Transverse colon (tissue), 1 donor: ENCODE results near the gene ULBP2.

ENCODE experiments used
- EP300 ChIP-seq: sonication (generic); formaldehyde crosslinking; IDR thresholded peaks from one replicate; pipeline ENCODE4 v1.6.1; 2017; ENCODE audit warnings: antibody characterized with exemption, low read depth
- POLR2A ChIP-seq: fragments of 450-650 bp; IDR thresholded peaks from one replicate; pipeline ENCODE4 v1.6.1; 2016; ENCODE audit warnings: antibody characterized with exemption, mild to moderate bottlenecking, moderate library complexity

DNA sequence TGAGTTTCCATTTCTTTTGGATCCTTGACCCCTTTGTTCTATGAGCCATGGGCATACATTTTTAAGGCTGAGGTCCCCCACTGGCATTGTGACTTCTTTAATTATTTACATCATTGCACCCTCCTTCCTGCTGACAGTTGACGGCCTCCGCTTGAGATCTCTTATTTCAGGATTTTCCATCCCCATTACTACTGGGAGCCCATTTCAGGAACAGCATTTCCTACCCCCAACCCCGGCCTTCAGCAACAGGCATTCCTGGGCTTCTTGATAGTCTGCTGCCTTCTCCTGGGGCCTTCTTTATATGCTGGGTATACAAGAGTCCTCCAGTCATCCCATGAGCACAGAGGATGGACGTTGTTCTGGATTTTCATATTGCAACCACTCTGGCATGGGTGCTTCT is 25.8 kb downstream of the ULBP2 start:
- TF ChIP-seq POLR2A = no peak
- TF ChIP-seq EP300 = no peak
